HepG2 (cell line): ENCODE data around the gene RNASE8. TPM values are rescaled to one million over a fixed set of nuclear protein-coding genes. Genes with fewer than 3 reads are reported as not detected.

Experiments
- AKNA ChIP-seq: sonication (generic); formaldehyde crosslinking; IDR thresholded peaks from 2 replicates; pipeline ENCODE4 v1.4.0; 2020; ENCODE audit warnings: missing genetic modification reagents, borderline replicate concordance
- DBP ChIP-seq: sonication (generic); formaldehyde crosslinking; IDR thresholded peaks from 2 replicates; pipeline ENCODE4 v1.4.0; 2020; ENCODE audit warnings: missing genetic modification reagents; ENCODE audit errors: not compliant biosample characterization
- DPF2 ChIP-seq: sonication (generic); formaldehyde crosslinking; IDR thresholded peaks from 2 replicates; pipeline ENCODE4 v1.4.0; 2020; ENCODE audit warnings: mild to moderate bottlenecking, low read depth, missing genetic modification reagents, borderline replicate concordance
- DRAP1 ChIP-seq: IDR thresholded peaks from 2 replicates; pipeline ENCODE4 v1.6.1; 2016; ENCODE audit warnings: missing genetic modification reagents, missing compliant biosample characterization
- GLMP ChIP-seq: sonication (generic); formaldehyde crosslinking; IDR thresholded peaks from 2 replicates; pipeline ENCODE4 v1.9.0; 2021; ENCODE audit warnings: missing genetic modification reagents, mild to moderate bottlenecking, borderline replicate concordance
- HBP1 ChIP-seq: IDR thresholded peaks from 2 replicates; pipeline ENCODE4 v1.6.1; 2016; ENCODE audit warnings: low read depth, control low read depth
- IRF9 ChIP-seq: sonication (generic); formaldehyde crosslinking; IDR thresholded peaks from 2 replicates; pipeline ENCODE4 v1.8.0; 2022; ENCODE audit warnings: missing genetic modification reagents, mild to moderate bottlenecking, borderline replicate concordance
- NR2F2 ChIP-seq: IDR thresholded peaks from 2 replicates; pipeline ENCODE4 v1.6.1; 2012; ENCODE audit warnings: low read depth, inconsistent platforms, borderline replicate concordance
- PRPF4 ChIP-seq: fragments of 200-400 bp; formaldehyde crosslinking; IDR thresholded peaks from 2 replicates; pipeline ENCODE4 v1.6.1; 2016; ENCODE audit warnings: low read length, low read depth; ENCODE audit not compliant: poor library complexity, severe bottlenecking
- SIN3A ChIP-seq: IDR thresholded peaks from 2 replicates; pipeline ENCODE4 v1.6.1; 2011; ENCODE audit warnings: low read depth, mild to moderate bottlenecking, control low read depth, low read length, borderline replicate concordance
- SRY ChIP-seq: sonication (generic); formaldehyde crosslinking; IDR thresholded peaks from 2 replicates; pipeline ENCODE4 v1.8.0; 2022; ENCODE audit warnings: mild to moderate bottlenecking, missing genetic modification reagents
- ZHX1 ChIP-seq: sonication (generic); formaldehyde crosslinking; IDR thresholded peaks from 2 replicates; pipeline ENCODE4 v1.8.1; 2022; ENCODE audit warnings: low read depth, mild to moderate bottlenecking, missing genetic modification reagents
- ZNF264 ChIP-seq: sonication (generic); formaldehyde crosslinking; IDR thresholded peaks from 2 replicates; pipeline ENCODE4 v1.4.0; 2020; ENCODE audit warnings: missing genetic modification reagents
- ZNF7 ChIP-seq: IDR thresholded peaks from 2 replicates; pipeline ENCODE4 v1.6.1; 2016; ENCODE audit warnings: missing biosample characterization, missing genetic modification reagents
- polyA plus RNA-seq, 8 experiments: library from polyadenylated mRNA; depleted of rRNA in 3 of 8; stranded (reverse) in 7 of 8; unstranded in 1 of 8; fragments of >200 nt; fragmentation: Illumina TruSeq in 4 of 8; extraction: Trizol in 4 of 8; gene quantifications; 2 replicates each; pipeline versions ENCODE4 v1.2.1 to v1.2.3, GENCODE V29; 2011 to 2016; ENCODE audit warnings: low read depth in 4 of 8, missing spikeins in 1 of 8, mixed read lengths in 1 of 8; ENCODE audit not compliant: insufficient read depth in 1 of 8
- total RNA-seq, 5 experiments: library from RNA; depleted of rRNA; stranded (reverse); fragments of >200 nt; fragmentation: Illumina TruSeq; extraction: Trizol; gene quantifications; 2 replicates each; pipeline ENCODE4 v1.2.3, GENCODE V29; 2016; ENCODE audit warnings: low read depth in 1 of 5

Gene RNASE8
- total and polyA plus RNA-seq, 2 of the 13 experiments (the other 11 are each of a cell fraction or from before 2014, with no cell fraction given): not detected

- peak; percentile 73; the same call in 1 of the 2 replicates for TF ChIP-seq HBP1 (CRISPR knock-in tag)
- TF ChIP-seq DPF2: no peak
- 0 out of 2 replicates have a peak, but pooled peaks have one; percentile 41 for TF ChIP-seq SIN3A
- no peak for TF ChIP-seq ZNF264
- no peak for TF ChIP-seq ZHX1 (CRISPR knock-in tag)
- no peak for TF ChIP-seq DRAP1 (CRISPR knock-in tag)
- TF ChIP-seq IRF9 (CRISPR knock-in tag): no peak
- no peak for TF ChIP-seq AKNA (CRISPR knock-in tag)
- TF ChIP-seq ZNF7 (CRISPR knock-in tag): peak; percentile 32; the same call in 1 of the 2 replicates
- no peak for TF ChIP-seq GLMP (CRISPR knock-in tag)
- no peak for TF ChIP-seq NR2F2
- peak; percentile 40 for TF ChIP-seq DBP (CRISPR knock-in tag)
- no peak for TF ChIP-seq SRY (CRISPR knock-in tag)
- no peak for TF ChIP-seq PRPF4
These were observed 38.0 kb downstream of the RNASE8 start (continued) for GRCh38 chr14:21095430-21096205.
